ENCODE measurements around the gene SAMD10.

GRCh38 chr20:63958964-63959698, 20.3 kb downstream of the SAMD10 start:
- TF ChIP-seq CTCF (IDR thresholded peaks at IDR 0.05) (no peak), POLR2A (IDR thresholded peaks at IDR 0.05) (no peak), POLR2AphosphoS5 (IDR thresholded peaks at IDR 0.05) (no peak)
